IPS-18a (cell line): ENCODE measurements around the gene DPEP1.

Source experiments
- H3K27ac ChIP-seq: one replicate; pipeline ENCODE4 v1.5.1; 2013; ENCODE audit warnings: low read length
- H3K27me3 ChIP-seq: one replicate; pipeline ENCODE4 v1.6.1; 2013; ENCODE audit warnings: mild to moderate bottlenecking, low read length; ENCODE audit not compliant: control insufficient read depth, insufficient read depth
- H3K36me3 ChIP-seq: one replicate; pipeline ENCODE4 v1.6.1; 2013; ENCODE audit warnings: low read depth, low read length; ENCODE audit not compliant: control insufficient read depth
- H3K4me1 ChIP-seq: one replicate; pipeline ENCODE4 v1.6.1; 2013; ENCODE audit warnings: low read depth, low read length; ENCODE audit not compliant: control insufficient read depth
- H3K4me3 ChIP-seq: one replicate; pipeline ENCODE4 v1.5.1; 2013; ENCODE audit warnings: low read length
- H3K9ac ChIP-seq: one replicate; pipeline ENCODE4 v1.6.1; 2013; ENCODE audit warnings: mild to moderate bottlenecking, low read length, moderate library complexity
- H3K9me3 ChIP-seq: one replicate; pipeline ENCODE4 v1.6.1; 2013; ENCODE audit warnings: low read depth, low read length; ENCODE audit not compliant: control insufficient read depth

Gene DPEP1

DNA sequence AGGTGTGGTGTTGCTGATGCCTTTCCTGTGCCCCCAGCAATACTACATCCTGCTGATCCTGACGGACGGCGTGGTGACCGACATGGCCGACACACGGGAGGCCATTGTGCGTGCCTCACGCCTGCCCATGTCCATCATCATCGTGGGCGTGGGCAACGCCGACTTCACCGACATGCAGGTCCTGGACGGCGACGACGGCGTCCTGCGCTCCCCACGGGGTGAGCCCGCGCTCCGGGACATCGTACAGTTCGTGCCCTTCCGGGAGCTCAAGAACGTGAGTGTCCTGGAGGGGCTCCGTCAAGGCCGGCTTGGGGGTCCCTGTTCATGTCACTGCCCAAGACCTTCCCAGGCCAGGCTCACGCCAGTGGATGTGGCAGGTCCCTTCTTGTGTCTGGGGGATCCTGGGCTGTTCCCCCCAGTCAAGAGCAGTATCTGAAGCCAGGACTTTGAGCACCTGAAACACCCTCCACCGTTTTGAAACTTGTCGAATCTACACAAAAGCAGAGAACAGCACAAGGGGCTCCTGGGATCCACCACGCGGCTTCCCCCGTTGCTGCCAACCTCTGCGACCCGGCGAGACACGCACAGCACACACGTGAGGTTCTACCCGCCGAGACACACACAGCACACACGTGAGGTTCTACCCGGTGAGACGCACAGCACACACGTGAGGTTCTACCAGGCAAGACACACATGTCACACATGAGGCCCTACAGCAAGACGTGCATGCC is 17.9 kb upstream of the DPEP1 start:
- Histone ChIP-seq H3K9me3 (no peaks in the 10 kb centered on the region), H3K27ac (no peak overlapping the region), H3K9ac (no peak overlapping the region), H3K27me3 (no peaks in the 10 kb centered on the region), H3K4me3 (no peak overlapping the region), H3K36me3 (no peaks in the 10 kb centered on the region), H3K4me1 (no peaks in the 10 kb centered on the region)

DNA sequence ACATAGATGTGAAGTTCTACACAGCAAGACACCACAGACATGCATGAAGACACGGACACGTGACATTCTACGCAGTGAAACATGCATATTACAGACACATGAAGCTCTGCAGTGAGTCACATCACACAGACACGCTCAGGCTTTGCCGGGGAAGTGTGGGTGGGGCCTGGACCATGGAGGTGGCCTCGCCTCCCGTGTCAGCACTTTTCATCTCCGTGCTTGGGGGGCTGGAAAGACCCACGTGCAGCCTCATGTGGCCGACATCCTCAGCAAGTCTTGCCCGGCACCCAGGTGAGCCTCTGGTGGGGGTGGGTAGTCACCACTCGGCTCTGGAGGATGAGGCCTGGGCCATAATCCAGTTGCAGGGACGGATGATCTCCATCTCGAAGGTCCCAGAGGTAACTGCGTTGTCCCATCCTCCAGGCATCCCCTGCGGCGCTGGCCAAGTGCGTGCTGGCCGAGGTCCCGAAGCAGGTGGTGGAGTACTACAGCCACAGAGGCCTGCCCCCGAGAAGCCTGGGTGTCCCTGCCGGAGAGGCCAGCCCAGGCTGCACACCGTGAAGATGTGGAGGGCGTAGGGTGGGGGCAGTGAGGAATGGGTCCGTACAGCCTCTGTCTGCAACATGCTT is 17.3 kb upstream of the DPEP1 start:
- no peak overlapping the region for H3K27ac ChIP-seq

DNA sequence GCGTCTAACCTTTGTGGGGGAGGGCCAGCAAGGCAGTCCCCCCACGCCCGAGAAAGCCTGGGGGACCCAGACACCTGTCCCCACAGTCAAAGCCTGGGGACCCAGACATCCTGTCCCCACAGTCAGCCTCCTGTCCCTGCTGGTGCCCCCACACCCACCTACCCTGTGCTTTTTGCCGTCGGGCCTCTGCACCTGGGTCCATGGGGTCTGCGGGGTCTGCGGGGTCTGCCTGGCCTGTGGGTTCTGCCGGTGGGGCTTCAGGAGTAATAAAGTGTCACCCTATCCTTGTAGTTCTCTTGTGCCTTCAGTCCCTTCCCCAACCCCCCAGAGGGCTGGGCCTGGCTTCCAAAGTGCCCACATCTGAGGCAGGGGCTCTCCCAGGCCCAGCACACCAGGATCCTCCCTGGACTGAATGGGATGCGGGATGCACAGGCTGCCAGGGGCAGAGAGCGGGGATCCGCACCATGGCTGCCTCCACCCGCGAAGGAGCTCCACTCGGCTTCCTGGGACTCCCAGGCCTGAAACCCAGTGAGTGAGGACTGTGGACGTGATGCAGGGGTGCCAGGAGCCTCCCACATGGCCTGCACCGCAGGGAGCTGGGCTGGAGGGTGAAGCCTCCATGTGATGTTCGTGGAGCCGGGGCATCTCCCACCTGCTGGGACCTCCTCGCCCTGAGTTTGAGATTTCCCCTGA is 16.3 kb upstream of the DPEP1 start:
- H3K4me1 ChIP-seq = no peaks in the 10 kb centered on the region
- no peak overlapping the region for H3K9ac ChIP-seq
- H3K27me3 ChIP-seq = no peaks in the 10 kb centered on the region
- H3K9me3 ChIP-seq = no peaks in the 10 kb centered on the region
- H3K27ac ChIP-seq = no peak overlapping the region
- H3K4me3 ChIP-seq = no peak overlapping the region
- no peaks in the 10 kb centered on the region for H3K36me3 ChIP-seq

More for the DNA sequence above, 17.3 kb upstream of the DPEP1 start:
- Histone ChIP-seq H3K9me3 (no peaks in the 10 kb centered on the region), H3K27me3 (no peaks in the 10 kb centered on the region), H3K4me3 (no peak overlapping the region), H3K36me3 (no peaks in the 10 kb centered on the region), H3K9ac (no peak overlapping the region), H3K4me1 (no peaks in the 10 kb centered on the region)

DNA sequence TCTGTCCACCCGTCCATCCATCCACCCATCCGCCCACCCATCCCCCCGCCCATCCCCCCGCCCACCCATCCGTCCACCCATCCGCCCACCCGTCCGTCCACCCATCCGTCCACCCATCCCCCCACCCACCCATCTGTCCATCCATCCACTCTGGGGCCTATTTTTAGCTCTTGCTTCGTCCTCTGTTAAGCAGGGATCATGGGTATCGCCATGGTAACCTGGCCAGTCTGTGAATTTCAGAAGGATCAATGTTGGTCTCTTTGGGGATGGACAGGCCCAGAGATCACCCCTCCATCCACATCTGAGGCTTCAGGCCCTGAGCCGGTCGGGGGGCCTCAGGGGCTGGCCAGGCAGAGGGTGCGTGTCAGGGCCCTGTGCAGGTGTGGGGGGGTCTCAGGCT is 15.2 kb upstream of the DPEP1 start:
- Histone ChIP-seq H3K4me1 (peaks cover 3% of the 10 kb centered on the region), H3K36me3 (no peaks in the 10 kb centered on the region), H3K27me3 (no peaks in the 10 kb centered on the region)

DNA sequence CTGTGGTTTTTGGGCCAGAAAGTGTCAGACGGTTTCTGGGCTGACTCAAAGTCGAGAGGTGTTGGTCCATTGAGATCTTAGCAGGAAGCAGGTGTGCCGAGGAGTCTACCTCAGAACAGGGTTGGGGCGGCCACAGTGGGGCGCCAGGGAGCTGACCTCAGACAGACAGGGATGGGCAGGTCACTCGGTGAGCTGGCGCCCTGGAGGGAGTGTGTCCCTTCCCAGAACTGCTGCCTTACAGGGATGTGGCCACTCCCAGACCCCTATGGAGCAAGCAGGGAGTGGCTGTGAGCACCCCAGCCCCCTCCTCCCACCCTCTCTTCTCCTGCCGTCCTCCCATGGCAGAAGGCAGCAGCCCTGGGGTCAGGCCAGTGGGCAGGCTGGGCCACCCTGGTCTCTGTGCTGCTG is 14.0 kb upstream of the DPEP1 start:
- no peak overlapping the region for H3K4me3 ChIP-seq
- no peak overlapping the region for H3K9ac ChIP-seq
- no peaks in the 10 kb centered on the region for H3K9me3 ChIP-seq
- H3K36me3 ChIP-seq = no peaks in the 10 kb centered on the region
- no peak overlapping the region for H3K27ac ChIP-seq
- peaks cover 3% of the 10 kb centered on the region for H3K4me1 ChIP-seq
- no peaks in the 10 kb centered on the region for H3K27me3 ChIP-seq

More for the DNA sequence above, 15.2 kb upstream of the DPEP1 start:
- Histone ChIP-seq H3K9ac (no peak overlapping the region), H3K4me3 (no peak overlapping the region), H3K27ac (no peak overlapping the region), H3K9me3 (no peaks in the 10 kb centered on the region)

DNA sequence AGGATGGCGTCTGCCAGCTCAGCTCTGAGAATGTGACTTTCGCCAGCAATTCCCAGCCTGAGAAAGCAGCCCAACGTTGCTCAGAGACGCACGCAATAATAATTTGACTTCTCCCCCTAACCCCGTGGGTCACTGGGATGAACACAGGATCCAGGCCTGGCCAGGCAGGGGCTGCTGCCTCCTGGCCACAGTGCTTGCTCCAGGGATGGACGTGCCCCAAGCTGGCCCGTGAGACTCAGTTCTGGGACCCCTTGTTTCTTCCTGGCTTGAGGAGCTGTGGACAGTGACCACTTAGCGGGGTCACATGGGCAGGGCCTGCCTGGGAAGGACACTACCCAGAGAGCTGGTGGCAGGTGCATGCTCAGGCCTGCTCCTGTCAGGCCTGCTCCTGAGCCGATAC is 13.5 kb upstream of the DPEP1 start:
- Histone ChIP-seq H3K9ac (no peak overlapping the region), H3K27me3 (no peaks in the 10 kb centered on the region), H3K9me3 (no peaks in the 10 kb centered on the region), H3K4me3 (no peak overlapping the region), H3K4me1 (peaks cover 3% of the 10 kb centered on the region), H3K36me3 (no peaks in the 10 kb centered on the region), H3K27ac (no peak overlapping the region)

DNA sequence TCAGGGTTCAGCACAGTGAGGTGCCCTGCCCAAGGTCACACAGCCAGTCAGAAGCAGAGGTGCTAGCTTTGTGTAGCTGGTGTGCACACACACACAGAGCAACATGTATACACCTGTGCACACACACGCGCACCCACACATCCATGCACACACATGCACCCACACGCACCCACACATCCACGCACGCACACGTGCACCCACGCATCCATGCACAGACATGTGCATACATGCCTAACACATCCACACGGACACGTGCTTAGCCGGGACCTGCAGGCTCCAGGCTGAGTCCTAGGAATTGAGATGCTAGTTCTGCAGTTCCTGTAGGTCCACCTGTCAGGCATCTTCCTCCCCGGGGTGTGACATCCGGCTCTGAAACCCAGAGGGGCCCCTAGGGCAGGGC is 13.0 kb upstream of the DPEP1 start:
- H3K36me3 ChIP-seq = no peaks in the 10 kb centered on the region
- no peak overlapping the region for H3K4me3 ChIP-seq
- H3K27ac ChIP-seq = no peak overlapping the region
- H3K9me3 ChIP-seq = no peaks in the 10 kb centered on the region
- peaks cover 3% of the 10 kb centered on the region for H3K4me1 ChIP-seq
- H3K9ac ChIP-seq = no peak overlapping the region
- H3K27me3 ChIP-seq = no peaks in the 10 kb centered on the region

DNA sequence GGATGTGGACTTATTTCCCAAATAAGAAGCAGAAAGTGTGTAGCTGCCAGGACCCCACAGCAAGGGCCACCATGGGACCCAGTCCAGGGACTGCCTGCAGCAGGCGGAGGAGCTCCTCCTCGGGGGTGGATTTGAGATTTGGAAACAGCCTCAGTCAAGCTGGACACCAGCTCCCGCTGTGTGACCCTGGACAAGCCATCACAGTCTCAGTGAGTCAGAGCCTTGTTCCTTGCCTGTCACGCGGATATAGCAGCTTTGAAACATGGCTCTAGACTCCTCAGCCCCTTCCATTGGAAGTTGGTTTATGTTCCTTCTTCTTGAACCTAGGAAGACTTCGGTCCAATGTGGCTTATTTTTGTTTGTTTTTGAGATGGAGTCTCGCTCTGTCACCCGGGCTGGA is 12.5 kb upstream of the DPEP1 start:
- Histone ChIP-seq H3K27ac (no peak overlapping the region), H3K4me1 (peaks cover 3% of the 10 kb centered on the region), H3K4me3 (no peak overlapping the region), H3K27me3 (no peaks in the 10 kb centered on the region), H3K36me3 (no peaks in the 10 kb centered on the region), H3K9ac (no peak overlapping the region), H3K9me3 (no peaks in the 10 kb centered on the region)

DNA sequence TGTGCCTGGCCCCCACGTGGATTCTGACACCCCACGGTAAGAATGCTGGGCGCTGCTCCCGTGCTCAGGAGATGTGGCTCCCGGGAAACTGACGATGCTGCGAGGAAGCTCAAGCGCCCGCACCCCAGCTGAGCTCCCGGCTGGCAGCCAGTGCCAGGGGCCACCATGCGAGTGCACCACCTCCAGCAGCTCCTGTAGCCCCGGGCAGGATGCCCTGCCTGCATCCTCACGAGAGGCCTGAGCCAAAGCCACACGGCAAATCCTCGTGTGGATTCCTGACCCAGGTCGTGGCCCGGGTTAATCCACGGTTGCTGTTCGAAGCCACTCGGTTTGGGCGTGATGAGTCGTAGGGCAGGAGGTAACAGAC is 11.6 kb upstream of the DPEP1 start:
- no peaks in the 10 kb centered on the region for H3K36me3 ChIP-seq

DNA sequence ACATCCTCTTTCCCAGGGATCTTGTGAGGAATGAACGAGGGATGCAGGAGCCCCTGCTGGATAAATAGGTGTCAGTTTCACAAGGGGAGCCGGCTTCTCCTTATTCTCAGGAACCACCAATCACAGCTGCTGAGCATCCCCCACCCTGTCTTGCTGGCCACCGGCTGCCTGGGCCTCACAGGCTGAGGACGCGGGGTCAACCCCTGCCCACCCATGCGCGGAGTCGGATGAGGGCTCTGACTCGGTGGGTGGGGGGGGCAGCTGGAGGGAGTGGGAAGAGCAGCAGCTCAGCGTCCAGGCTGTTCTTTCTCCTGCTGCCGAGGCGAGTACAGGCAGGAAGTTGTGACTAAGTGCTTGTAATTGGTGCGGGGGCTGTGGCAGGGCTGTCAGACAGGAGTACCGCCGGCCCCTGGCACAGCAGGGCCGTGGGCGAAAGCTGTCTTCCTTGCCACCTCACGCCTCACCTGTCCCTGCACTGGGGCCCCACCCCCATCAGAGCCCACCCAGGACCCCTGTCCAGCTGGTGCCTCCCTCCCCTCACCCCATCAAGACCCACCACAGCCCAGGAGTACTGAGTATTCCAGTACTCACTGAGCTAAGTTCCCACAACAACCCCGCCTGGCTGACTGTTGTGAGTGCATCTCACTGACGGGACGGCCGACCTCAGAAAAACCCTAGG is 11.0 kb upstream of the DPEP1 start:
- H3K9me3 ChIP-seq = no peaks in the 10 kb centered on the region
- H3K27me3 ChIP-seq = no peaks in the 10 kb centered on the region
- H3K9ac ChIP-seq = no peak overlapping the region
- peaks cover 3% of the 10 kb centered on the region for H3K4me1 ChIP-seq
- no peak overlapping the region for H3K4me3 ChIP-seq
- no peaks in the 10 kb centered on the region for H3K36me3 ChIP-seq
- no peak overlapping the region for H3K27ac ChIP-seq

More for the DNA sequence above, 11.6 kb upstream of the DPEP1 start:
- Histone ChIP-seq H3K9ac (no peak overlapping the region), H3K27ac (no peak overlapping the region), H3K4me1 (peaks cover 3% of the 10 kb centered on the region), H3K27me3 (no peaks in the 10 kb centered on the region), H3K9me3 (no peaks in the 10 kb centered on the region), H3K4me3 (no peak overlapping the region)

DNA sequence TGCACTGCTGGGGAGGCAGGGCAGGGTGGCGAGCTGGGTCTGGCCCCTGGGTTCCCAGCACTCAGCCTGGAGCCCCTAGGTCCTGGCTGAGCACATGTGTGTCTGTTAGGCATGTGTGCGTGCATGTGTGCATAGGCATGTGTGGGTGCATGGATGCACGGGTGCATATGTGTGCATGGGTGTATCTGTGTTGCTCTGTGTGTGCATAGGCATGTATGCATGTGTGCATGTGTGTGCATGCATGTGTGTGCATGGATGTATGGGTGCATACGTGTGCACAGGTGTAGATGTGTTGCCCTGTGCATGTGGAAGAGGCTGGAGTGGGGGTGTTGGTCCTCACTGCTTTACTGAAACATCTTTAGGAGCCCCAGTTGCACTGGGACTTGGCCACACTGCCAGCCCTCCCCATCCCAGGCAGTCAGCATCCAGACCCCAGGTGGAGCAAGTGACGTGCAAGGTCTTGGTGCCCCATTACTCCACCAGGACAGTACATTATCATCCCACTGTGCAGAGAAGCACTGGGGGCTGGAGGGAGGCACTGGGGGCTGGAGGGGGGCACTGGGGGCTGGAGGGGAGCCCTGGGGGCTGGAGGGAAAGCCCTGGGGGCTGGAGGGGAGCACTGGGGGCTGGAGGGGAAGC is 10.4 kb upstream of the DPEP1 start:
- Histone ChIP-seq H3K9ac (no peak overlapping the region), H3K27ac (no peak overlapping the region), H3K27me3 (no peaks in the 10 kb centered on the region), H3K4me1 (peaks cover 3% of the 10 kb centered on the region), H3K36me3 (no peaks in the 10 kb centered on the region), H3K9me3 (no peaks in the 10 kb centered on the region), H3K4me3 (no peak overlapping the region)
